Gastroesophageal sphincter (tissue), 3 donors: ENCODE measurements around the gene SEPTIN10.

Source experiments
- EP300 ChIP-seq: sonication (generic); formaldehyde crosslinking; IDR thresholded peaks from one replicate; pipeline ENCODE4 v1.6.1; 2017; ENCODE audit warnings: antibody characterized with exemption, mild to moderate bottlenecking
- POLR2A ChIP-seq, 2 donors: fragments of 450-650 bp; IDR thresholded peaks; one replicate each; pipeline ENCODE4 v1.6.1; 2017; ENCODE audit warnings: antibody characterized with exemption in 2 of 2, mild to moderate bottlenecking in 2 of 2, moderate library complexity in 1 of 2
- POLR2AphosphoS5 ChIP-seq: sonication (generic); formaldehyde crosslinking; IDR thresholded peaks from one replicate; pipeline ENCODE4 v1.6.1; 2017; ENCODE audit warnings: antibody characterized with exemption
- TF ChIP-seq, protein P1 (sequence below), 4 experiments: fragments of 200-600 bp in 2 of 4; fragments of 450-650 bp in 2 of 4; sonication (generic) in 1 of 4; IDR thresholded peaks; one replicate each; pipeline ENCODE4 v1.5.1; 2017 to 2019; ENCODE audit warnings: antibody characterized with exemption in 4 of 4, mild to moderate bottlenecking in 2 of 4, moderate library complexity in 2 of 4

DNA sequence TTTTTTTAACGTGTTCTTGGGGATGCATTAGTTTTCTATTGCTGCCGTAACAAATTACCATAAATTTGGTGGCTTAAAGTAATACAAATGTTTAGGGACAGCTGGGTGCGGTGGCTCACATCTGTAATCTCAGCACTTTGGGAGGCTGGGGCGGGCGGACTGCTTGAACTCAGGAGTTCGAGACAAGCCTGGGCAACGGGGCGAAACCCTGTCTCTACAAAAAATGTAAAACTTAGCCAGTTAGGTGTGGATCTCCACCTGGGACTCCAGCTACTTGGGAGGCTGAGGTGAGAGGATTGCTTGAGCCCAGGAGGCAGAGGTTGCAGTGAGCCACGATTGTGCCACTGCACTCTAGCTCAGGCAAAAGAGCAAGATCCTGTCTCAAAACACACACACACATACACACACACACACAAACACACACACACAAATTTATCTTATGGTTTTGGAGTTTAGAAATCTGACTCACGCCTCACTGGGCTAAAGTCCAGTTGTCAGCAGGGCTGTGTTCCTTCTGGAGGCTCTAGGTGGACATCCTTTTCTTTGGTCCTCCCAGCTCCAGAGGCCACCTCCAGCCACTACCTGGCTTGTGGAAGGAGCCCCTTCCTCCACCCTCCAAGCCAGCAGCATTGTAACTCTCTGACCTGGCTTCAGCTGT lies 76.1 kb downstream of the SEPTIN10 start:
- TF ChIP-seq POLR2A (IDR thresholded peaks at IDR 0.05), result no peak
- TF ChIP-seq, protein P1, sequence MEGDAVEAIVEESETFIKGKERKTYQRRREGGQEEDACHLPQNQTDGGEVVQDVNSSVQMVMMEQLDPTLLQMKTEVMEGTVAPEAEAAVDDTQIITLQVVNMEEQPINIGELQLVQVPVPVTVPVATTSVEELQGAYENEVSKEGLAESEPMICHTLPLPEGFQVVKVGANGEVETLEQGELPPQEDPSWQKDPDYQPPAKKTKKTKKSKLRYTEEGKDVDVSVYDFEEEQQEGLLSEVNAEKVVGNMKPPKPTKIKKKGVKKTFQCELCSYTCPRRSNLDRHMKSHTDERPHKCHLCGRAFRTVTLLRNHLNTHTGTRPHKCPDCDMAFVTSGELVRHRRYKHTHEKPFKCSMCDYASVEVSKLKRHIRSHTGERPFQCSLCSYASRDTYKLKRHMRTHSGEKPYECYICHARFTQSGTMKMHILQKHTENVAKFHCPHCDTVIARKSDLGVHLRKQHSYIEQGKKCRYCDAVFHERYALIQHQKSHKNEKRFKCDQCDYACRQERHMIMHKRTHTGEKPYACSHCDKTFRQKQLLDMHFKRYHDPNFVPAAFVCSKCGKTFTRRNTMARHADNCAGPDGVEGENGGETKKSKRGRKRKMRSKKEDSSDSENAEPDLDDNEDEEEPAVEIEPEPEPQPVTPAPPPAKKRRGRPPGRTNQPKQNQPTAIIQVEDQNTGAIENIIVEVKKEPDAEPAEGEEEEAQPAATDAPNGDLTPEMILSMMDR (IDR thresholded peaks at IDR 0.05), result no peak
- TF ChIP-seq POLR2AphosphoS5, result no peak
- no peak for TF ChIP-seq EP300
